Brain microvascular endothelial cell (primary cell): ENCODE measurements around the gene RNF207.

ENCODE experiments used
- DNase-seq: peaks from one replicate; pipeline ENCODE4 v3.0.0-alpha.2; 2020
- H3K27ac ChIP-seq: fragments of 250-450 bp; sonication (Bioruptor Pico); 2 replicates; pipeline ENCODE4 v1.5.1; 2020; ENCODE audit warnings: mild to moderate bottlenecking, moderate library complexity
- H3K27me3 ChIP-seq: fragments of 250-450 bp; sonication (Bioruptor Pico); replicated peaks from 2 replicates; pipeline ENCODE4 v1.5.1; 2020; ENCODE audit warnings: mild to moderate bottlenecking
- H3K36me3 ChIP-seq: fragments of 250-450 bp; sonication (Bioruptor Pico); replicated peaks from 2 replicates; pipeline ENCODE4 v1.5.1; 2020; ENCODE audit warnings: mild to moderate bottlenecking
- H3K4me3 ChIP-seq: 2 replicates; pipeline ENCODE4 v1.5.1; 2011; ENCODE audit warnings: low read depth, mild to moderate bottlenecking, control low read depth, low read length, moderate library complexity
- in situ Hi-C: cut with HindIII; loops from 2 replicates; pipeline ENCODE4 v1.10.0; 2017; ENCODE audit warnings: low sequenced_read_pairs, low pct_ligation_motif_present
- TF ChIP-seq, protein P1 (sequence below): IDR thresholded peaks from 2 replicates; pipeline ENCODE4 v1.5.1; 2011; ENCODE audit warnings: low read depth, mild to moderate bottlenecking, moderate library complexity, low read length, control low read depth, inconsistent platforms; ENCODE audit errors: missing control alignments

Gene RNF207

DNA sequence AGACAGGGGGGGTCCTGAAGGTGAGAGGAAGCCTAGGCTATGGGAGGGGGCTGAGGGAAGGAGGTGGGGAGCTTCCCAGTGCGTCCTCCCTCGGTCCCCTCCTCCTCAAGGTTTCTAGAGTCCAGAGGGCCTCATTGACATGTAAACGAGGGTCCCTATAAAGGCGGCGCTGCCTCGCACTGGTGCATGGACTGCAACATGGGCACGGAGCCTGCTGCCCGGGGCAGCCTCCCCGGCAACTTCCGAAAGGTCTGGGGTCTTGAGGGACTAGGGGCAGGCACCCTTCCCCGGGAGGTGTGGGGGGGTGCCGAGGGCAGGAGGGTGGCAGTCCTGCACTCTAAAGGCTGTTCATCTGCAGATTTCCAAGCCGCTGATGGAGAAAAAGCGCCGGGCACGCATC, 38.1 kb downstream of the RNF207 start, which contains the start of gene HES3:
Gene HES3, plus strand, starts transcription at position 187 of the 400 bp plus-strand sequence. Its CDS starts 187 bp downstream, at position 374.
- Histone ChIP-seq H3K36me3 (no peaks in the 10 kb centered on the region), H3K4me3 (no peak within 1 kb of the TSS)
- TF ChIP-seq, protein P1, sequence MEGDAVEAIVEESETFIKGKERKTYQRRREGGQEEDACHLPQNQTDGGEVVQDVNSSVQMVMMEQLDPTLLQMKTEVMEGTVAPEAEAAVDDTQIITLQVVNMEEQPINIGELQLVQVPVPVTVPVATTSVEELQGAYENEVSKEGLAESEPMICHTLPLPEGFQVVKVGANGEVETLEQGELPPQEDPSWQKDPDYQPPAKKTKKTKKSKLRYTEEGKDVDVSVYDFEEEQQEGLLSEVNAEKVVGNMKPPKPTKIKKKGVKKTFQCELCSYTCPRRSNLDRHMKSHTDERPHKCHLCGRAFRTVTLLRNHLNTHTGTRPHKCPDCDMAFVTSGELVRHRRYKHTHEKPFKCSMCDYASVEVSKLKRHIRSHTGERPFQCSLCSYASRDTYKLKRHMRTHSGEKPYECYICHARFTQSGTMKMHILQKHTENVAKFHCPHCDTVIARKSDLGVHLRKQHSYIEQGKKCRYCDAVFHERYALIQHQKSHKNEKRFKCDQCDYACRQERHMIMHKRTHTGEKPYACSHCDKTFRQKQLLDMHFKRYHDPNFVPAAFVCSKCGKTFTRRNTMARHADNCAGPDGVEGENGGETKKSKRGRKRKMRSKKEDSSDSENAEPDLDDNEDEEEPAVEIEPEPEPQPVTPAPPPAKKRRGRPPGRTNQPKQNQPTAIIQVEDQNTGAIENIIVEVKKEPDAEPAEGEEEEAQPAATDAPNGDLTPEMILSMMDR: no peak

DNA sequence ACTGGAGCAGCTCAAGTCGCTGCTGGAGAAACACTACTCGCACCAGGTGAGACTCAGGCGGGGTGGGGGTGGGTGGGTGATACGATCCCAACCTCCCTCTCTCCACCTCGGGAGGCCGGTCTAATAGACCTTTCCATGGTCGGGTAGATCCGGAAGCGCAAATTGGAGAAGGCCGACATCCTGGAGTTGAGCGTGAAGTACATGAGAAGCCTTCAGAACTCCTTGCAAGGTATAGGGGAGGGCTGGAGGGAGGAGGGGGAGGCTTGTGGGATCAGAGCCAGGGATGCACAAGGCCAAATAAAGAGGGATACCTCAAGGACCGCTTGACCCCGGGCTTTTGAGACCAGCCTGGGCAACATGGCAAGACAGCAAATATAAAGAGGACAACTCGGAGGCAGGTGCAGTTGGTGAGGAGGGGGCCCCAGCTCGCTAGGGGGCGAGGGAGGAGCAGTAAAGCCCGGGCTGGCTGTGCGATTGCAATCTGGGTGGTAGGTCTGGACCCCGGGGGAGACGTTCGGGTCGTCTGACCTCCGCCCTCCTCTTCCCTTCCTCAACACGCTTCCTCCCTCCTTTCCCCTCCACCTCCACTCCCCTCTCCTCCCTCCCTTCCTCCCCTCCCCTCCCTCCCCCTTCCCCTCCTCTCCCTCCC, 38.6 kb downstream of the RNF207 start:
- Histone ChIP-seq H3K27me3 (peaks cover 49% of the 10 kb centered on the region), H3K4me3 (no peak overlapping the region), H3K27ac (no peak overlapping the region), H3K36me3 (no peaks in the 10 kb centered on the region)
- TF ChIP-seq, protein P1: no peak
- in situ Hi-C loops: no loop called here
- DNase-seq: no peak

More for the DNA sequence above, 38.1 kb downstream of the RNF207 start, which contains the start of gene HES3:
- H3K27me3 ChIP-seq: peaks cover 44% of the 10 kb centered on the region
- H3K27ac ChIP-seq: no peak within 1 kb of the TSS
- DNase-seq: no peak
- in situ Hi-C loops: no loop called here

DNA sequence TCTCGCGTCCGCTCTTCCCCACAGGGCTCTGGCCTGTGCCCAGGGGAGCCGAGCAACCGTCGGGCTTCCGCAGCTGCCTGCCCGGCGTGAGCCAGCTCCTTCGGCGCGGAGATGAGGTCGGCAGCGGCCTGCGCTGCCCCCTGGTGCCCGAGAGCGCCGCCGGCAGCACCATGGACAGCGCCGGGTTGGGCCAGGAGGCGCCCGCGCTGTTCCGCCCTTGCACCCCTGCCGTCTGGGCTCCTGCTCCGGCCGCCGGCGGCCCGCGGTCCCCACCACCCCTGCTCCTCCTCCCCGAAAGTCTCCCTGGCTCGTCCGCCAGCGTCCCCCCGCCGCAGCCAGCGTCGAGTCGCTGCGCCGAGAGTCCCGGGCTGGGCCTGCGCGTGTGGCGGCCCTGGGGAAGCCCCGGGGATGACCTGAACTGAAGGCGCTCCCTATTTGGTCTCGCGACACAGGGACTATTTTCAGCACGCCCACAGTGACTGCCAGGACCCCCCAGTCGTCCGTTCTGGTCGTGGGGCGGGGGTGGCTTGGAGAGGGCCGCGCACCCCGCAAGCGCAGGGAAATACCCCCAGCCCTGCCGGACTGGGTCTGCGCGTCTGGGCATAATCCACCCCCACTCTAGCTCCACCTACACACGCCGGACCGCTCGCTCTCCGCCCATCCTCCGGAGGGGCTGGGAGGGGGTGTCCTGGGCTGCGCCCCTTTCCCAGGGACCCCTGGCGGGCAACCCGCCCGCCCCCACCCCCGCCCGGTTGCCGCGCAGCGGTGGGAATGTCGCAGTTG, 39.4 kb downstream of the RNF207 start:
- Histone ChIP-seq H3K36me3 (no peaks in the 10 kb centered on the region), H3K27me3 (peaks cover 51% of the 10 kb centered on the region), H3K4me3 (peak overlapping the region; percentile 17), H3K27ac (no peak overlapping the region)
- in situ Hi-C loops: no loop called here
- TF ChIP-seq, protein P1: peak; percentile 76
- peak; percentile 41 for DNase-seq

DNA sequence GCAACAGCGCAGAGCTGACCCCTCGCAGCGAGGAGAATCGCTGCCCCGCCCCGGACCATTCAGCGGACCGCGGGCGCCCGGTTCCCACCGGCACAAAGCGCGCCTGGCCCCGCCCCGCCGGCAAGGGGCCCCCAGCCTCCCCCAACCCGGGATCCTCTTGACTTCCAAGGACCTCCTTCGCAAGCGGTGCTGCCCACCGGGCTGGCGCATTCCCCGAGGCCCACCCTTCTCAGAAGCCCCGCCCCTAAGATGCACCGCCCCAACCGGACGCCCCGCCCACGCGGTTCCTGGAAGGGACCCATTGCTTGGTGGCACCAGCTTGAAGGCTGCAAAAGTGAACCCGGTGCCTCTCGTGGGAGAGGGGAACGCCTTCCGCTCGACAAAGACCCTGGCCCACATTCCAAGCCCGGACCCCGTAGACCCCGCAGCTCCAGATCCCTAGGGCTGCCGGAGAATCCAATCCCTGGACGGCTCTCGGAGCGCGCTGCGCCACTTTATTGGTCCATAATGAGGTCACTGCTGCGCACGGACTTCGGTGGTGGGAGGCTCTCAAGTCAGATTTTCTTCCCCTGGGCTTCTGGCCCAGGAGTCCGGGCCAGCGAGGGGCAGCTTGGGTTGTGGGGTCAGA, 40.1 kb downstream of the RNF207 start:
- Histone ChIP-seq H3K4me3 (peak overlapping the region; percentile 22), H3K36me3 (no peaks in the 10 kb centered on the region), H3K27ac (no peak overlapping the region), H3K27me3 (peaks cover 51% of the 10 kb centered on the region)
- TF ChIP-seq, protein P1: no peak
- DNase-seq: no peak
- in situ Hi-C loops: no loop called here

DNA sequence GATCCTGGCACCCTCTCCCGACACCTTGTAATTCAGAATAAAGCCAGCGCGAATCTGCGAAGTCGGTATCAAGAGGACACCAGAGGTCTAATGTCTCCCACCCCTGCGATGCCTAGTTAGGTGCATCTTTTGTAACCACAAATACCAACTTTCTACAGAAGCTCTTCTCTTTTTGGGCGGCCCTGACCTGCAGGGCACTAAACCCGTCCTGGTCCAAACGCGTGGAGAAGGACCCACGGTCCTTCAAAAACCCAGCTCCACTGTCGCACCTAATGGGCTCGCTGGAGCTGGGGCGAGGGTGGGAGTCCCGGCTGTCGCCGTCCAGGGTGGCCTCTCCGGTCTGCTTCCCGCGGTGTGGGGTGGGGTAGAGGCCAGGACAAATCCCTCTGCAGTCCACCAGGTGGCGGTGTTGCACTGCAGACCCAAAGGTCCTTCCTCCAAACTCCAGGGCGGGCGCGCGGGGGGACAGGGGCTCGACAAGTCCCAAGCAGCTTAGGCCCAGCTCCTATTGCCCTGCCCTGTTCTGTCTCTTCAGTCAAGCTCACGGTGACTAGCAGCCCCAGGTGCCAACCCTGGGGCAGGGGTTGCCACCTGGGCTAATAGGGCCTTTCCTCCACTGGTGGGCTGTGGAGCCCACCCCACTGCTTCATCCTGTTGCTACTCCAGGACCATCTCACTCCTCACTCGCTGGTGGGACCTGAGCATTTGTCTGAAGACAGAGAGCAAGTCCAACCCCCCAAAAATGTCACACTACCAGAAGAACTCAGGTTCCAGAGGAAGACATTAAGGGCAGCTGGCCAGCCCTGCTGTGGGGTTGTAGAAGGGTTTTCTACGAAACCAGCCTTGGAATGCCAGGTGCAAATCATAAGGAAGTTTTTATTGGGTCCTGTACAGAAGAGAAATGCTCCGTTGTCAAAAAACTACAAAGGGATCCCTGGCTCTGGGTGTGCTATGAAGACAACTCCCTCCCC, 40.9 kb downstream of the RNF207 start:
- H3K27ac ChIP-seq: no peak overlapping the region
- H3K27me3 ChIP-seq: peaks cover 45% of the 10 kb centered on the region
- DNase-seq: peak; percentile 41
- in situ Hi-C loops: no loop called here
- no peaks in the 10 kb centered on the region for H3K36me3 ChIP-seq
- TF ChIP-seq, protein P1: peak; percentile 87
- H3K4me3 ChIP-seq: no peak overlapping the region
